Measurements from ENCODE around the gene EFNA3. TPM values are rescaled to one million over a fixed set of nuclear protein-coding genes. Genes with fewer than 3 reads are reported as not detected.

EFNA3 gene
- total RNA-seq, 1 experiment from 2014 or later, result 2.3 TPM

DNA sequence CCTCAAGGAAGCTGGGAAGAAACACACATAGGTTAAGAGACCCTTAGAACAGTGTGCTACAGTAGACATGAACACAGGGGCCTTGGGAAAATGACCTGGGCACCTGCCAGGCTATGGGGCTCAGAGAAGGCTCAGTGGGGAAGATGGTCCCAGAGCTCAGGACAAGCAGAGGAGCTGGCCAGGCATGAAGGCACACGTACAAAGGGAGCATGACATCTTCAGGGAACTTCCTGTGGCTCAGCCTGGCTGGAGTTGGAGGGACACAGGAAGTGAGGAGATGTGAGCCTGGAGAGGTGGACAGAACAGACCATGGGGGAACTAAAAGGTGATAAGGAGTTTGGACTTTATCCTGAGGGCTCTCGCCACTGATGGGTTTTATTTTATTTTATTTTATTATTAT is 53.2 kb downstream of the EFNA3 start:
- Histone ChIP-seq H3K27me3 (ENCODE audit: control insufficient read depth, insufficient read depth, low read length) (no peaks in the 10 kb centered on the region), H3K36me3 (ENCODE audit: control insufficient read depth, insufficient read depth, low read length) (peaks cover 3% of the 10 kb centered on the region; the same call in 1 of the 2 replicates), H3K27ac (ENCODE audit: low read length) (no peak overlapping the region), H3K4me3 (ENCODE audit: low read depth in 2 of 2, low read length in 2 of 2) (no peak overlapping the region), H3K9me3 (ENCODE audit: control insufficient read depth, insufficient read depth, low read depth, low read length) (no peaks in the 10 kb centered on the region), H3K4me1 (ENCODE audit: control insufficient read depth, insufficient read depth, low read length) (peaks cover 46% of the 10 kb centered on the region)
- CTCF ChIA-PET, result interaction anchor here (0.5 kb wide), 1 partner anchor 291 kb away, joined by 6 read pairs; no protein-coding TSS in a partner anchor
- ATAC-seq (no peak), DNase-seq (ENCODE audit: low read depth, low spot score) (no peak)
- no peak for TF ChIP-seq POLR2AphosphoS5 (IDR thresholded peaks at IDR 0.05; ENCODE audit: low read depth, low read length)
- TF ChIP-seq TCF7L2 (IDR thresholded peaks at IDR 0.05; ENCODE audit: low read depth, low read length), result no peak
- TF ChIP-seq, protein P1, sequence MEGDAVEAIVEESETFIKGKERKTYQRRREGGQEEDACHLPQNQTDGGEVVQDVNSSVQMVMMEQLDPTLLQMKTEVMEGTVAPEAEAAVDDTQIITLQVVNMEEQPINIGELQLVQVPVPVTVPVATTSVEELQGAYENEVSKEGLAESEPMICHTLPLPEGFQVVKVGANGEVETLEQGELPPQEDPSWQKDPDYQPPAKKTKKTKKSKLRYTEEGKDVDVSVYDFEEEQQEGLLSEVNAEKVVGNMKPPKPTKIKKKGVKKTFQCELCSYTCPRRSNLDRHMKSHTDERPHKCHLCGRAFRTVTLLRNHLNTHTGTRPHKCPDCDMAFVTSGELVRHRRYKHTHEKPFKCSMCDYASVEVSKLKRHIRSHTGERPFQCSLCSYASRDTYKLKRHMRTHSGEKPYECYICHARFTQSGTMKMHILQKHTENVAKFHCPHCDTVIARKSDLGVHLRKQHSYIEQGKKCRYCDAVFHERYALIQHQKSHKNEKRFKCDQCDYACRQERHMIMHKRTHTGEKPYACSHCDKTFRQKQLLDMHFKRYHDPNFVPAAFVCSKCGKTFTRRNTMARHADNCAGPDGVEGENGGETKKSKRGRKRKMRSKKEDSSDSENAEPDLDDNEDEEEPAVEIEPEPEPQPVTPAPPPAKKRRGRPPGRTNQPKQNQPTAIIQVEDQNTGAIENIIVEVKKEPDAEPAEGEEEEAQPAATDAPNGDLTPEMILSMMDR (IDR thresholded peaks at IDR 0.05), result no peak
- TF ChIP-seq, protein P2, sequence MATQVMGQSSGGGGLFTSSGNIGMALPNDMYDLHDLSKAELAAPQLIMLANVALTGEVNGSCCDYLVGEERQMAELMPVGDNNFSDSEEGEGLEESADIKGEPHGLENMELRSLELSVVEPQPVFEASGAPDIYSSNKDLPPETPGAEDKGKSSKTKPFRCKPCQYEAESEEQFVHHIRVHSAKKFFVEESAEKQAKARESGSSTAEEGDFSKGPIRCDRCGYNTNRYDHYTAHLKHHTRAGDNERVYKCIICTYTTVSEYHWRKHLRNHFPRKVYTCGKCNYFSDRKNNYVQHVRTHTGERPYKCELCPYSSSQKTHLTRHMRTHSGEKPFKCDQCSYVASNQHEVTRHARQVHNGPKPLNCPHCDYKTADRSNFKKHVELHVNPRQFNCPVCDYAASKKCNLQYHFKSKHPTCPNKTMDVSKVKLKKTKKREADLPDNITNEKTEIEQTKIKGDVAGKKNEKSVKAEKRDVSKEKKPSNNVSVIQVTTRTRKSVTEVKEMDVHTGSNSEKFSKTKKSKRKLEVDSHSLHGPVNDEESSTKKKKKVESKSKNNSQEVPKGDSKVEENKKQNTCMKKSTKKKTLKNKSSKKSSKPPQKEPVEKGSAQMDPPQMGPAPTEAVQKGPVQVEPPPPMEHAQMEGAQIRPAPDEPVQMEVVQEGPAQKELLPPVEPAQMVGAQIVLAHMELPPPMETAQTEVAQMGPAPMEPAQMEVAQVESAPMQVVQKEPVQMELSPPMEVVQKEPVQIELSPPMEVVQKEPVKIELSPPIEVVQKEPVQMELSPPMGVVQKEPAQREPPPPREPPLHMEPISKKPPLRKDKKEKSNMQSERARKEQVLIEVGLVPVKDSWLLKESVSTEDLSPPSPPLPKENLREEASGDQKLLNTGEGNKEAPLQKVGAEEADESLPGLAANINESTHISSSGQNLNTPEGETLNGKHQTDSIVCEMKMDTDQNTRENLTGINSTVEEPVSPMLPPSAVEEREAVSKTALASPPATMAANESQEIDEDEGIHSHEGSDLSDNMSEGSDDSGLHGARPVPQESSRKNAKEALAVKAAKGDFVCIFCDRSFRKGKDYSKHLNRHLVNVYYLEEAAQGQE (IDR thresholded peaks at IDR 0.05; ENCODE audit: insufficient read depth in 1 of 2, low read depth in 2 of 2, low read length in 1 of 2), result no peak
- no TSS peak for BruUV-seq (replicated peaks)
- POLR2A ChIA-PET, result interaction anchor here (1.1 kb wide), 1 partner anchor 36 kb away, joined by 3 read pairs; no protein-coding TSS in a partner anchor
- in situ Hi-C loops (cut with HindIII; ENCODE audit: low pct_unique_long_range_greater_than_20kb, low sequenced_read_pairs) (no loop called here), intact Hi-C loops (cut with micrococcal nuclease; ENCODE audit: unreplicated experiment) (no loop called here)

DNA sequence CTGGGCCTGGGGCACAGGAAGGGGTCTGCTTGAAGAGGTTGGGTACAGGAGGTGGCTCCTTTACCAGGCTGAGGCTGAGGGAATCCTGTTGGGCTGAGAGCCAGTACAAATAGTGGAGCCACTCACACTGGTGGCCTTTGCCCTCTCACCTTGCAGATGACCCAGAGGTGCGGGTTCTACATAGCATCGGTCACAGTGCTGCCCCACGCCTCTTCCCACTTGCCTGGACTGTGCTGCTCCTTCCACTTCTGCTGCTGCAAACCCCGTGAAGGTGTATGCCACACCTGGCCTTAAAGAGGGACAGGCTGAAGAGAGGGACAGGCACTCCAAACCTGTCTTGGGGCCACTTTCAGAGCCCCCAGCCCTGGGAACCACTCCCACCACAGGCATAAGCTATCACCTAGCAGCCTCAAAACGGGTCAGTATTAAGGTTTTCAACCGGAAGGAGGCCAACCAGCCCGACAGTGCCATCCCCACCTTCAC is 55.2 kb downstream of the EFNA3 start:
- H3K4me3 ChIP-seq (ENCODE audit: low read depth in 2 of 2, low read length in 2 of 2), result no peak overlapping the region
- intact Hi-C loops (cut with micrococcal nuclease; ENCODE audit: unreplicated experiment), result no loop called here
- in situ Hi-C loops (cut with HindIII; ENCODE audit: low pct_unique_long_range_greater_than_20kb, low sequenced_read_pairs), result no loop called here
- no peaks in the 10 kb centered on the region for H3K9me3 ChIP-seq (ENCODE audit: control insufficient read depth, insufficient read depth, low read depth, low read length)
- TF ChIP-seq TCF7L2 (IDR thresholded peaks at IDR 0.05; ENCODE audit: low read depth, low read length) (no peak), SIN3A (IDR thresholded peaks at IDR 0.05; ENCODE audit: borderline replicate concordance, insufficient read depth, low read depth, low read length) (no peak), POLR2AphosphoS5 (IDR thresholded peaks at IDR 0.05; ENCODE audit: low read depth, low read length) (no peak)
- TF ChIP-seq, protein P2 (IDR thresholded peaks at IDR 0.05; ENCODE audit: insufficient read depth in 1 of 2, low read depth in 2 of 2, low read length in 1 of 2), result no peak
- TF ChIP-seq, protein P1 (IDR thresholded peaks at IDR 0.05), result no peak
- ATAC-seq (no peak), DNase-seq (ENCODE audit: low read depth, low spot score) (no peak)
- ChIA-PET CTCF (interaction anchor here (2.2 kb wide), 1 partner anchor 42 kb away, joined by 6 read pairs; no protein-coding TSS in a partner anchor), POLR2A (no interaction called here)
- H3K27me3 ChIP-seq (ENCODE audit: control insufficient read depth, insufficient read depth, low read length), result no peaks in the 10 kb centered on the region
- H3K4me1 ChIP-seq (ENCODE audit: control insufficient read depth, insufficient read depth, low read length), result peaks cover 51% of the 10 kb centered on the region
- BruUV-seq (replicated peaks), result no TSS peak
- no peaks in the 10 kb centered on the region for H3K36me3 ChIP-seq (ENCODE audit: control insufficient read depth, insufficient read depth, low read length)
- H3K27ac ChIP-seq (ENCODE audit: low read length), result peak overlapping the region; percentile 93

All from Panc1 (cell line).